Stomach smooth muscle (tissue), 2 donors: ENCODE data around the gene ULK1.
A peak's percentile ranks its signal among the peaks of the same experiment; 100 is the strongest.

ENCODE experiments used
- H3K27ac ChIP-seq: one replicate; pipeline ENCODE4 v1.7.0; 2013; ENCODE audit warnings: mild to moderate bottlenecking, low read length, inconsistent platforms
- H3K27me3 ChIP-seq, 2 donors: one replicate each; pipeline ENCODE4 v1.7.0; 2013; ENCODE audit warnings: low read length in 2 of 2; ENCODE audit not compliant: insufficient read depth in 2 of 2, control insufficient read depth in 1 of 2
- H3K36me3 ChIP-seq, 2 donors: one replicate each; pipeline ENCODE4 v1.7.0; 2013; ENCODE audit warnings: low read length in 2 of 2; ENCODE audit not compliant: control insufficient read depth in 2 of 2, insufficient read depth in 2 of 2
- H3K4me1 ChIP-seq: one replicate; pipeline ENCODE4 v1.7.0; 2013; ENCODE audit warnings: low read length; ENCODE audit not compliant: control insufficient read depth, insufficient read depth
- H3K4me3 ChIP-seq, 2 donors: one replicate each; pipeline ENCODE4 v1.7.0; 2013; ENCODE audit warnings: low read length in 2 of 2
- H3K9ac ChIP-seq, 2 donors: one replicate each; pipeline ENCODE4 v1.7.0; 2013; ENCODE audit warnings: low read length in 2 of 2, mild to moderate bottlenecking in 1 of 2
- H3K9me3 ChIP-seq, 2 donors: one replicate each; pipeline ENCODE4 v1.7.0; 2013; ENCODE audit warnings: low read length in 2 of 2; ENCODE audit not compliant: control insufficient read depth in 2 of 2
- donor health status: healthy.
- donor health status: Pancreatic carcinoma.

The ULK1 gene

GRCh38 chr12:131894981-131895639 is 688 bp downstream of the ULK1 start:
- H3K27me3 ChIP-seq, result no peaks in the 10 kb centered on the region
- peaks cover 0 to 2% of the 10 kb centered on the region in 2 donors for H3K36me3 ChIP-seq
- H3K9me3 ChIP-seq, result no peaks in the 10 kb centered on the region
- H3K27ac ChIP-seq, result peak overlapping the region; percentile 98
- peaks cover 19% of the 10 kb centered on the region for H3K4me1 ChIP-seq
- H3K4me3 ChIP-seq, result peak overlapping the region; percentile 84 to 85
- H3K9ac ChIP-seq, result peak overlapping the region; percentile 94 to 95

DNA sequence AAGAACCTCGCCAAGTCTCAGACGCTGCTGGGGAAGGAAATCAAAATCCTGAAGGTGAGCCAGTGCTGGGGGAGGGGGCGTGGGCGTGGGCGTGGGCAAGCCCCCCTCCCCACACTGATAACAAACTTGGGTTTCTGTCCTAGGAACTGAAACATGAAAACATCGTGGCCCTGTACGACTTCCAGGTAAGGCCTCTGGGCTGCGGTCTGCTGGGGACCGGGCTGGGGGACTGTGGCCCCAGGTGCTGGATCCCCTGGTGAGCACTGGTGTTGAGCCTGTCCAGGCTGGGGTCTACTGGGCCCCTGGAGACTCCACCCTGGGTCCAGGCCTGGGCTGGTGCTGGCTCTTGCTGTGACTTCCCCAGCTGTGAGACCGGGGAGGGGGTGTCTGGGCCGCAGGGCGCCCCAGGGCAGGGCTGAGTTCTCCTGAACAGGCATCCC is 1.2 kb downstream of the ULK1 start:
- H3K27ac ChIP-seq, result peak overlapping the region; percentile 98
- H3K9ac ChIP-seq, result peak overlapping the region; percentile 94 to 95
- no peaks in the 10 kb centered on the region for H3K9me3 ChIP-seq
- H3K4me1 ChIP-seq, result peaks cover 24% of the 10 kb centered on the region
- H3K36me3 ChIP-seq, result peaks cover 0 to 2% of the 10 kb centered on the region in 2 donors
- no peaks in the 10 kb centered on the region for H3K27me3 ChIP-seq
- peak overlapping the region; percentile 84 to 85 for H3K4me3 ChIP-seq

DNA sequence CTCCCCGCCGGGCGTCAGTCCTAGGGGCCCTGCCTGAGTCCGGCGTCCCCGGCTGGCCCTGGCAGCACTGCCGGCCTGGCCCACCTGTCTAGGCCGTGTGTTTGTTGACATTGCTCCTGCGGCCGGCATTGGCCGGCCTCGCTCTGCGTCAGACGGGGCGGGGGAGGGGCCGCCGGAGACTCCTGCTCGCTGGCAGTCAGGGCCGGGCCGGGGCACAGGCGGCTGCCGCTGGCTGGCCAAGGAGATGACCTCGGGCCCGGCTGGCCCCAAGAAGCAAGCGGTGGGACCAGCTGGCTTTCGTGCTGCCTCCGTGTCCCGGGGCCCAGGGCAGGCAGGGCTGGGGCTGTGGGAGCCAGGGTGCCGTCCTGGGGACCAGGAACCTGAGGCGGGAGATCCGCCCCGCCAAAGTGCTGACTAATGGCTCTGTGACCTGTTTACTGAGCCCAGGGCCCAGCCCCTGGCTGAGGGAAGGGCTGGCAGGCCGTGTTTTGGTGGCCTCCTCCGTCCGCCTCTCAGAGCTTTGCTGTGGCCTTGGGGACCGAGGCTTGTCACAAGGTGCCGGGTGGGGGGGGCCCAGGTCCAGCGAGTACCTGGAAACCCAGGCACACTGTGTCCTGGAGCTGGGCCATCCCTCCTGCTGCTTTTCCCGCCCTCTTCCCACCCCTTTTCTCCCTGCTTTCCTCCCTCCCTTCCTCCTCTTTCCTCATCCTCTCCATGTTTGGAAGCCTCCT is 1.8 kb downstream of the ULK1 start:
- Histone ChIP-seq H3K36me3 (peaks cover 0 to 2% of the 10 kb centered on the region in 2 donors), H3K9me3 (no peaks in the 10 kb centered on the region), H3K27me3 (no peaks in the 10 kb centered on the region), H3K4me1 (peaks cover 25% of the 10 kb centered on the region), H3K27ac (peak overlapping the region; percentile 98), H3K9ac (peak overlapping the region; percentile 94 to 95), H3K4me3 (peak overlapping the region; percentile 84 to 85)

DNA sequence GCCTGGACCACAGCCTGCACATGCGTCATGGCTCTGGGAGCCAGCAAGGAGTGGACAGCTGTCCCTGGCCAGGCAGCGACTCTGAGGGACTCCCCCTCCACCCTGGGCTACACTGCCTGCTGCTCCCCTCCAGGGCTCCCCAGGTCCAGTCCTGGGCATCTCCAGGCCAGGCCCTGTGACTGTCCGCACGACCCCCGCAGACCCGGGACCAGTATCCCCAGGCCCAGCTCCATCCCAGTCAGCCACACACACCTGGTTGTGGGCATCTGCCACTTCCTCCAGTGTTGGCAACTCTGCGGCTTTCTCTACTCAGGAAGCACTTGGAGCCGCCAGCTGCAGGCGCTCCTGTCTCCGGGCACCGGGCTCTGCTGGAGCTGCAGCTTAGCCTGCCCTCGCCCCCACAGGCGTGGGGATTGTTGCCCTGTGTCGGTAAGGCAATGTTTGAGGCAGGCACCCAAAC is 2.4 kb downstream of the ULK1 start:
- H3K4me1 ChIP-seq, result peaks cover 31% of the 10 kb centered on the region
- H3K9me3 ChIP-seq, result no peaks in the 10 kb centered on the region
- peak overlapping the region; percentile 98 for H3K27ac ChIP-seq
- peaks cover 0 to 2% of the 10 kb centered on the region in 2 donors for H3K36me3 ChIP-seq
- peak overlapping the region in 1 of 2 donors; percentile 85 for H3K4me3 ChIP-seq
- peak overlapping the region; percentile 94 to 95 for H3K9ac ChIP-seq
- no peaks in the 10 kb centered on the region for H3K27me3 ChIP-seq

DNA sequence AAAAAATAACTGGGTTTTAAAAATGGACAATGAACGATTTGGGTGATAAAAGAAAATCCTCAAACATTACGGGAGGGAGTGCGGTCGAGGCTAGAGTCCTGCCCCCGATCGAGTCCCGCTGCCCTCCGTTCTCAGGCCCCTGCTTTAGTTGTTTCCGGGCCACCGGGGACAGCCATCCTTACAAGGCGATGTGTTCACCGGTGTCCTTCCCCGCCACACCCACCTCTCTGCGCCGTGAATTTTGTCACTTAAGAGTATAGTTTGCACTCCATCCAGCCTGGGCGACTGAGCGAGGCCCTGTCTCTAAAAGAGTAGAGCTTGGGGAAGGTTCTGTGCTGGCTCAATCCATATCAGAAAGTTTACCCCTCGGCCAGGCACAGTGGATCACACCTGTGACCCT is 2.9 kb downstream of the ULK1 start:
- Histone ChIP-seq H3K4me3 (peak overlapping the region in 1 of 2 donors; percentile 85), H3K36me3 (peaks cover 0 to 2% of the 10 kb centered on the region in 2 donors), H3K4me1 (peaks cover 35% of the 10 kb centered on the region), H3K9ac (peak overlapping the region in 1 of 2 donors; percentile 94), H3K27me3 (no peaks in the 10 kb centered on the region), H3K27ac (peak overlapping the region; percentile 98), H3K9me3 (no peaks in the 10 kb centered on the region)

- Histone ChIP-seq H3K4me3 (no peak overlapping the region), H3K36me3 (peaks cover 0 to 2% of the 10 kb centered on the region in 2 donors), H3K27me3 (no peaks in the 10 kb centered on the region), H3K27ac (peak overlapping the region; percentile 98), H3K9ac (no peak overlapping the region), H3K4me1 (peaks cover 41% of the 10 kb centered on the region), H3K9me3 (no peaks in the 10 kb centered on the region)
Measured at GRCh38 chr12:131897875-131898274, 3.5 kb downstream of the ULK1 start.

DNA sequence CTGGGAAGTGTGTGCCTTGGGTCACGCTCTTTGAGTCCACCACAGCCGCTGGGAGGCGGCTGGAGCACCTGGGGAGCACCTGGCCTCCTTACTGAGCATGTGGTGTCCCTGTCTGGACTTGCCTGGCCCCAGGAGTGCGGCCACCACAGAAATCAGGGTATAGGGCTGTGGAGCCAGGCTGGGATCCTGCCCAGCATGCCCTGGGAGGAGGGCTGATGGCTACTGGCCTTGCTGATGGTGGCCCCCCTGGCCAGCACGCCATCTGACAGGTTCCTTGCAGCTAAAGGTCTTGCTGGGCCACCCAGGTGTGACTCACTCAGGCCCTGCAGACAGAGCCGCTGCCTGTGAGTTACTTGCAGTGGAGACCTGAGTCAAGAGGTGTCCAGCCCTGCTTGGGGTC is 6.0 kb downstream of the ULK1 start:
- no peaks in the 10 kb centered on the region for H3K27me3 ChIP-seq
- no peak overlapping the region for H3K9ac ChIP-seq
- H3K9me3 ChIP-seq, result no peaks in the 10 kb centered on the region
- peaks cover 55% of the 10 kb centered on the region for H3K4me1 ChIP-seq
- no peak overlapping the region for H3K4me3 ChIP-seq
- peaks cover 0 to 2% of the 10 kb centered on the region in 2 donors for H3K36me3 ChIP-seq
- H3K27ac ChIP-seq, result no peak overlapping the region

DNA sequence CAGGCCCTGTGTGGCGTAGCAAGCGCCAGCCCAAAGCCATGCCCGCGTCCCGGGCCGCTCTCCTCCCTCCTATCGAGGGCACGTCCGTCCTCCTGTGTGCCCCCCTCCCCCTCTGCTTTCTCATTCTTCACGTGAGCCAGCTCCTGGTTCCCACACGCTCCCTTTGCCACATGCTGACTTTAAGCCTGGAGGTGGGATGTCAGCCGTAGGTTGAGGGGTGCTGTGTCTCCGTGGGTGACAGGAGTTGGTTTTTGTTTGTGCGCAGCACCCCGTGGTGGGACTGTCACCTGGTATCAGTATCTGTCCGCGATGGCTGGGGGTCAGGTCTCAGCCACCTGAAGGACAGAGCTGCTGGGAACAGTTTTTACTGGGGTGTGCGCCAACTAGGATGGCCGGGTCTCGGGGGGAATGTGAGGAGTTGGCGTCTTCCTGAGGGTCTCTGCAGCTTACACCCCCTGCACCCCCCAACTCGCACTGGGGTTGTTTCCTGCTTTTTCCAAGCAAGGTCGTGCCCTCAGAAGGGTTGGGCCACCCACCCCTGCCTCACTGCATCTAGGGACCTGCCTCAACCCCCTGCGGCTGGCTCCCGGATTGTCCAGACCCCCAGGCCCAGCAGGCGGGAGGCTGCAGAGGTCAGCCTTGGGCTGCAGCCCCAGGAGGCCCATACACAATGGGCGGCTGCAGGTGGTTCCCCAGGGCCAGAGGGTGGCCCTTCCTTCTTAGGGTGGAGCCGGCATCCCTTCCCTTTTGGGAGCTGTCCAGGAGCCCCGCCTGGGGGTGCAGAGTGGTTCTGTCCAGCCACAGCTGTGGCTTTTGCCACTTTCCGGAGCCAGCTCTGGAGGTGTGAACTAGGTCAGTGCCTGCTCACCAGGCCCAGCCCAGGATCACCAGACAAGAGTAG is 7.3 kb downstream of the ULK1 start:
- no peaks in the 10 kb centered on the region for H3K9me3 ChIP-seq
- H3K4me3 ChIP-seq, result peak overlapping the region in 1 of 2 donors; percentile 29
- H3K4me1 ChIP-seq, result peaks cover 51% of the 10 kb centered on the region
- H3K9ac ChIP-seq, result no peak overlapping the region
- H3K27me3 ChIP-seq, result no peaks in the 10 kb centered on the region
- no peak overlapping the region for H3K27ac ChIP-seq
- peaks cover 2 to 4% of the 10 kb centered on the region in 2 donors for H3K36me3 ChIP-seq

DNA sequence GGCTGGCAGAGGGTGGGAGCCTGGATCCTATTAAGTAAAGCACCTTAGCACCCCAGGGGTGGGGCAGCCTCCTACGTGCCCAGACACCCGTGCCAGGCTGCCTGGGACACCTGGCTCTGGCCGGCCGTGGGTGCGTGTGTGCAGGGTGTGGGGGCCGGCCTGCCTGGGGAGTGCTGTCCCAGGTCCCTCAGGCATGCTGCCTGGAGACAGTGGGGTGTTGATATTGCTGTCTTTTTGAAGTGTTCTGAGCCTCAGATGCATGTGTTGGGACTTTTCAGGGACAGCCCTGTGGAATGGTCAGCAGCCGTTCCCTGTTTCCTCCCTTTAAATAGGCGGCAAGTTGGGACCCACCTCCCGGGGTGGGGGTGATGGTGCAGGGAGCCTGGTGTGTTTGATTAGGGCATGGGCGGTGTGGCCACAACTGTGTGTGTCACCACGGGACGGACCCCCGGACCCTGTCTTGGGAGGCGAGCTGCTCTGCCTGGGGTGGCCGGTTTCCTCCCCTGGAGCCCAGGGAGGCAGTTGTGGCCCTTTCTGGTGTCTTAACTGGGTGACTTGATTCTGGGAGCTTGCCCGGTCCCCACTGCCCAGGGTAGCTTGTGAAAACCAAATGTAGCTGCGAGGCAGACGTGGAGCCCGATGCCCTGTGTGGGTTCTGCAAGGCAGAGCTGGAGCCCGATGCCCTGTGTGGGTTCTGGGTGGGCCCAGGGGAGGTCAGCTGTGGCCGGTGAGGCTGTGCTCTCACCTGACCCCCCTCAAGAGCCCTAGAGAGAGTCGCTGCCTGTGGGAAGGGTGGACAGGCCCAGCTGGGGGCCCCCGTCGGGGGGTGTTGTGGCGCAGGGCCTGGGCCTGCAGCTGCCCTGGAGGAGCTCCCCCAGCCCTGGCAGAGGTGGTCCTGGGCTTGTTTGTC is 8.2 kb downstream of the ULK1 start:
- no peaks in the 10 kb centered on the region for H3K27me3 ChIP-seq
- H3K9ac ChIP-seq, result no peak overlapping the region
- no peak overlapping the region for H3K4me3 ChIP-seq
- no peaks in the 10 kb centered on the region for H3K9me3 ChIP-seq
- no peak overlapping the region for H3K27ac ChIP-seq
- H3K36me3 ChIP-seq, result peaks cover 5 to 11% of the 10 kb centered on the region in 2 donors
- peaks cover 42% of the 10 kb centered on the region for H3K4me1 ChIP-seq
